AG04450 (cell line): Measurements from ENCODE around the gene ANKRD13C. TPM values are rescaled to one million over a fixed set of nuclear protein-coding genes. Genes with fewer than 3 reads are reported as not detected.
"Not testable (repeated sequence)": the region's sequence is repeated elsewhere in the genome, so short reads cannot be mapped to it uniquely, and the experiment has no call there.

Experiments
- CTCF ChIA-PET: fragments of 300-600, 350-600 bp; formaldehyde crosslinking; extraction: SDS; loops from one replicate; lab custom pipeline; 2022; ENCODE audit warnings: antibody characterized with exemption, inconsistent platforms; lab: Charles Lee
- POLR2A ChIA-PET: fragments of 350-600 bp; formaldehyde crosslinking; extraction: SDS; loops from one replicate; lab custom pipeline; 2021; ENCODE audit warnings: antibody characterized with exemption, inconsistent platforms; lab: Yijun Ruan, JAX
- DNase-seq: peaks from one replicate; pipeline ENCODE4 v3.0.0-alpha.2; 2011; ENCODE audit warnings: low read depth, low spot score
- H3K27ac ChIP-seq: one replicate; pipeline ENCODE4 v1.5.1; 2012; ENCODE audit warnings: low read depth, low read length, control low read depth
- H3K27me3 ChIP-seq: one replicate; pipeline ENCODE4 v1.6.0; 2012; ENCODE audit warnings: low read length; ENCODE audit not compliant: control insufficient read depth, insufficient read depth
- H3K4me3 ChIP-seq: 2 replicates; pipeline ENCODE4 v1.5.1; 2011; ENCODE audit warnings: mild to moderate bottlenecking, low read depth, low read length, control low read depth
- H3K9me3 ChIP-seq: 2 replicates; pipeline ENCODE4 v1.5.1; 2012; ENCODE audit warnings: low read length; ENCODE audit not compliant: control insufficient read depth, insufficient read depth
- polyA plus RNA-seq: library from polyadenylated mRNA; depleted of rRNA; stranded (reverse); fragments of >200 nt; gene quantifications from 2 replicates; pipeline ENCODE4 v1.2.3, GENCODE V29; 2011
- TF ChIP-seq, protein P1 (sequence below): IDR thresholded peaks from 2 replicates; pipeline ENCODE4 v1.5.1; 2011; ENCODE audit warnings: low read depth, low read length, control low read depth, inconsistent platforms

Gene ANKRD13C
- polyA plus RNA-seq, 1 experiment: 18.1 TPM

DNA sequence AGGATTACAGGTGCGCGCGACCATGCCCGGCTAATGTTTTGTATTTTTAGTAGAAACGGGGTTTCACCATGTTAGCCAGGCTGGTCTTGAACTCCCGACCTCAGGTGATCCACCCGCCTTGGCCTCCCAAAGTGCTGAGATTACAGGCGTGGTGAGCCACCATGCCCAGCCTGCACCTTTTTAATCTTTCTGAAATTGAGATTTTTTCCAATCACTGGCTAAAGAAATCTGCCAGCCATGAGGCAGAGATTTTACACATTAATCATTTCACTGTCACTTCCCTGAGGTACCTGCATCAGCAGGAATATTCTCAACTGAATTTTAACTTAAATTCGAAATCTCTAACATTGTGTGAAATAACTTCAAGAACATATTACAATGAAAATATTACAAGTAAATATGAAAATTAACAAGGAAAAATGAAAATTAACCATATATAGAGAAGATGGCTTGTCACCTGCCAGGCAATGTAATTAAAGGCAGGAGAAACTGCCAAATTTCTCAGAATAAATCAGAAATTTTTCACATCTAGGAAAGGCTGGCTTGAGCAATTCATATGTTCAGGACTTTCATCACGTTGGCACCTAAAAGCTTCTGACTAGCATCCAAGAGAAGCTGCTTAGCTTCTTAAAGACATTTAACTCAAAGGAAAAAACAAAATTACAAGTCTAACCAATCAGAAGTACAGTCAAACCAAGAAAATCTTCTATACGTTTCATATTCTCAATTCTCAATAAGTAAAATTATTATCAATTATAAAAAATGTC is 5.9 kb downstream of the ANKRD13C start:
- Histone ChIP-seq H3K27ac (no peak overlapping the region), H3K27me3 (no peaks in the 10 kb centered on the region), H3K4me3 (no peak overlapping the region), H3K9me3 (no peaks in the 10 kb centered on the region)
- POLR2A ChIA-PET: no interaction called here
- TF ChIP-seq, protein P1, sequence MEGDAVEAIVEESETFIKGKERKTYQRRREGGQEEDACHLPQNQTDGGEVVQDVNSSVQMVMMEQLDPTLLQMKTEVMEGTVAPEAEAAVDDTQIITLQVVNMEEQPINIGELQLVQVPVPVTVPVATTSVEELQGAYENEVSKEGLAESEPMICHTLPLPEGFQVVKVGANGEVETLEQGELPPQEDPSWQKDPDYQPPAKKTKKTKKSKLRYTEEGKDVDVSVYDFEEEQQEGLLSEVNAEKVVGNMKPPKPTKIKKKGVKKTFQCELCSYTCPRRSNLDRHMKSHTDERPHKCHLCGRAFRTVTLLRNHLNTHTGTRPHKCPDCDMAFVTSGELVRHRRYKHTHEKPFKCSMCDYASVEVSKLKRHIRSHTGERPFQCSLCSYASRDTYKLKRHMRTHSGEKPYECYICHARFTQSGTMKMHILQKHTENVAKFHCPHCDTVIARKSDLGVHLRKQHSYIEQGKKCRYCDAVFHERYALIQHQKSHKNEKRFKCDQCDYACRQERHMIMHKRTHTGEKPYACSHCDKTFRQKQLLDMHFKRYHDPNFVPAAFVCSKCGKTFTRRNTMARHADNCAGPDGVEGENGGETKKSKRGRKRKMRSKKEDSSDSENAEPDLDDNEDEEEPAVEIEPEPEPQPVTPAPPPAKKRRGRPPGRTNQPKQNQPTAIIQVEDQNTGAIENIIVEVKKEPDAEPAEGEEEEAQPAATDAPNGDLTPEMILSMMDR: no peak
- no peak for DNase-seq
- CTCF ChIA-PET: no interaction called here

DNA sequence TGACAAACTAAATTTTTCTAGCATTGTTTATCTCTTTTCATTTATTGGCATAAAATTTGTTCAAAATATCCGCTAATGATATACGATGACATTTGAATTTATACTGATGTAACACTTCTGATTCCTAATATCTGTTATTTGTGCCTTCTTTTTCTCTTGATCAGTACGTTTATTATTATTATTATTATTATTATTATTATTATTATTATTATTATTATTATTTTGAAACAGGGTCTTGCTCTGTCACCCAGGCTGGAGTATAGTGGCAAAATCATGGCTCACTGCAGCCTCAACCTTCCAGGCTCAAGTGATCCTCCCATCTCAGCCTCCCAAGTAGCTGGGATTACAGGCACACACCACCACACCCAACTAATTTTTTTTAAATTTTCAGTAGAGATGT is 14.9 kb downstream of the ANKRD13C start:
- DNase-seq, H3K27ac ChIP-seq, CTCF ChIA-PET, POLR2A ChIA-PET, H3K27me3 ChIP-seq, H3K9me3 ChIP-seq, H3K4me3 ChIP-seq: not testable (repeated sequence)

GRCh38 chr1:70336050-70336449 is 18.5 kb downstream of the ANKRD13C start:
- Histone ChIP-seq H3K4me3 (no peak overlapping the region), H3K9me3 (no peaks in the 10 kb centered on the region; the same call in 1 of the 2 replicates), H3K27ac (no peak overlapping the region), H3K27me3 (no peaks in the 10 kb centered on the region)
- TF ChIP-seq, protein P1: no peak
- ChIA-PET CTCF (no interaction called here), POLR2A (no interaction called here)
- no peak for DNase-seq

DNA sequence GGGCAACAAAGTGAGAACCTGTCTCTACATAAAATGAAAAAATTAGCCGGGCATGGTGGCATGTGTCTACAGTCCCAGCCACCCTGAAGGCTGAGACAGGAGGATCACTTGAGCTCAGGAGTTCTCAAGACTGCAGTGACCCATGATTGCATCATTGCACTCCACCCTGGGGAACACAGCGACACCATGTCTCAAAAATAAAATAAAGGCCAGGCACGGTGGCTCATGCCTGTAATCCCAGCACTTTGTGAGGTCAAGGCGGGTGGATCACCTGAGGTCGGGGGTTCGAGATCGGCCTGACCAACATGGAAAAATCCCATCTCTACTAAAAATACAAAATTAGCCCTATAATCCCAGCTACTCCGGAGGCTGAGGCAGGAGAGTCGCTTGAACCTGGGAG is 20.1 kb downstream of the ANKRD13C start:
- TF ChIP-seq, protein P1: no peak
- Histone ChIP-seq H3K9me3 (no peaks in the 10 kb centered on the region; the same call in 1 of the 2 replicates), H3K27me3 (no peaks in the 10 kb centered on the region), H3K27ac (no peak overlapping the region), H3K4me3 (no peak overlapping the region)
- ChIA-PET CTCF (no interaction called here), POLR2A (no interaction called here)
- DNase-seq: no peak

GRCh38 chr1:70333245-70333644 is 21.3 kb downstream of the ANKRD13C start:
- TF ChIP-seq, protein P1: no peak
- Histone ChIP-seq H3K9me3 (no peaks in the 10 kb centered on the region; the same call in 1 of the 2 replicates), H3K4me3 (no peak overlapping the region), H3K27ac (no peak overlapping the region), H3K27me3 (no peaks in the 10 kb centered on the region)
- DNase-seq: no peak
- ChIA-PET CTCF (no interaction called here), POLR2A (no interaction called here)
